HepG2 (cell line): ENCODE measurements around the gene UNC79.

ENCODE experiments used
- ATF3 ChIP-seq: sonication (generic); formaldehyde crosslinking; IDR thresholded peaks from 2 replicates; pipeline ENCODE4 v1.4.0; 2020; ENCODE audit warnings: missing genetic modification reagents
- BRCA1 ChIP-seq: sonication (generic); formaldehyde crosslinking; IDR thresholded peaks from 2 replicates; pipeline ENCODE4 v1.4.0; 2020; ENCODE audit warnings: missing genetic modification reagents
- BRD4 ChIP-seq: sonication (generic); formaldehyde crosslinking; IDR thresholded peaks from 2 replicates; pipeline ENCODE4 v1.4.0; 2020; ENCODE audit warnings: missing genetic modification reagents
- CTCF ChIP-seq: sonication (generic); formaldehyde crosslinking; IDR thresholded peaks from 2 replicates; pipeline ENCODE4 v1.5.0; 2020; ENCODE audit warnings: mild to moderate bottlenecking, missing genetic modification reagents, moderate library complexity
- ERF ChIP-seq: IDR thresholded peaks from 2 replicates; pipeline ENCODE4 v1.6.1; 2018; ENCODE audit warnings: missing biosample characterization, missing genetic modification reagents
- FOSL1 ChIP-seq: sonication (generic); formaldehyde crosslinking; IDR thresholded peaks from 2 replicates; pipeline ENCODE4 v1.9.0; 2021; ENCODE audit warnings: missing genetic modification reagents, borderline replicate concordance
- HDAC2 ChIP-seq: sonication (generic); formaldehyde crosslinking; IDR thresholded peaks from 2 replicates; pipeline ENCODE4 v1.4.0; 2020; ENCODE audit warnings: missing genetic modification reagents
- KDM1A ChIP-seq: IDR thresholded peaks from 2 replicates; pipeline ENCODE4 v1.6.1; 2016; ENCODE audit warnings: missing compliant biosample characterization
- NAIF1 ChIP-seq: sonication (generic); formaldehyde crosslinking; IDR thresholded peaks from 2 replicates; pipeline ENCODE4 v1.5.0; 2020; ENCODE audit warnings: mild to moderate bottlenecking, missing genetic modification reagents, borderline replicate concordance
- SP2 ChIP-seq: sonication (generic); formaldehyde crosslinking; IDR thresholded peaks from 2 replicates; pipeline ENCODE4 v1.5.1; 2020; ENCODE audit warnings: mild to moderate bottlenecking, missing genetic modification reagents
- THAP9 ChIP-seq: sonication (generic); formaldehyde crosslinking; IDR thresholded peaks from 2 replicates; pipeline ENCODE4; 2020; ENCODE audit warnings: missing genetic modification reagents, mild to moderate bottlenecking, borderline replicate concordance
- YY1 ChIP-seq: IDR thresholded peaks from 2 replicates; pipeline ENCODE4 v1.6.1; 2011; ENCODE audit warnings: low read length, low read depth, moderate library complexity, mild to moderate bottlenecking; ENCODE audit not compliant: insufficient read depth, insufficient replicate concordance
- ZNF121 ChIP-seq: sonication (generic); formaldehyde crosslinking; IDR thresholded peaks from 2 replicates; pipeline ENCODE4 v1.5.0; 2020; ENCODE audit warnings: mild to moderate bottlenecking, missing genetic modification reagents

GRCh38 chr14:93430315-93431035 is at the start of gene UNC79:
- no peak for TF ChIP-seq BRCA1 (CRISPR knock-in tag)
- TF ChIP-seq HDAC2 (CRISPR knock-in tag): no peak
- no peak for TF ChIP-seq ERF (CRISPR knock-in tag)
- no peak for TF ChIP-seq CTCF (CRISPR knock-in tag)
- TF ChIP-seq BRD4 (CRISPR knock-in tag): no peak
- TF ChIP-seq SP2 (CRISPR knock-in tag): no peak
- no peak for TF ChIP-seq ZNF121 (CRISPR knock-in tag)
- TF ChIP-seq ATF3 (CRISPR knock-in tag): no peak
- TF ChIP-seq FOSL1: no peak
- no peak for TF ChIP-seq YY1
- TF ChIP-seq THAP9 (CRISPR knock-in tag): no peak
- no peak for TF ChIP-seq KDM1A (CRISPR knock-in tag)
- no peak for TF ChIP-seq NAIF1 (CRISPR knock-in tag)
